ENCODE measurements around the gene PGBD2.
"Not testable (repeated sequence)": the region's sequence is repeated elsewhere in the genome, so short reads cannot be mapped to it uniquely, and the experiment has no call there.

Gene PGBD2

DNA sequence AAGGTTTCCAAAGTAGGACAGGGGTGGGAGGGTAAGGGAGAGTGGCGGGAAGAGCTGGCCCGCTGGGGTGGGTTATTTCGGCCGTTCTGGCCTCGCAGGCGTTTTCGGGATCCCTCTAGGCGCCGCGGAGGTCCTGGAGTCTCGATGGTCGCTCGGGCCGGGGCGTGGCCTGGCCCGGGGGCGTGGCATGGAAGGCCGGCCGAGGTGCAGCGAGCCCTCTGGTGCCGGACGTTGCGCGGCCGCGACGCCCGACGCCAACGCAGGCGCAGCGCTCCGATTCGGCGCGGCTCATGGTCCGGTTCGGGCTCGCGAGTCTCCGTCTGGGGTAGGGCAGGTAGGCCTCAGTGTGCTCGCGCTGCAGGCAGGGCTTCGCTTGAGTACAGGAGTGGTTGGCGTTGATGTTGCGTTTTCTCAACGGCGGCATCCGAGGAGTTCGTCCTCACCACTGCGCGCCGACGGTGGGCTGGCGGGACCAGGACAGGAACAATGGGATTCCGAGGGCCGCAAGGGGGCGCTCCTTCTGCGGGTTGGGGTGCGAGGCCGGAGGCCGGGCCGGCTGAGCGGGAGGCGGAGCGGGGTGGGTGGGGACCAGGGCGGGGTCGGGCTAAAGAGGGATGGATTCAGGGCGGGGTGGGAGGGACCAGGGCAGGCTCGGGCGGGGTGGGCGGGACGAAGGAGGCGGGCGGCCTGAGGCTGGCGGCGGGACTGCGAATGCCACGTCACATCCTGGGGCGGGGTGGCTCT, at the start of gene PGBD2:
Gene PGBD2, plus strand, starts transcription at position 227 of the 744 bp plus-strand sequence. CDS start 7,628 bp downstream, outside the sequence.
- peak; percentile 92 for DNase-seq (ENCODE audit: low spot score)

GRCh38 chr1:248857201-248857600, 48.8 kb upstream of the PGBD2 start:
- no peak for DNase-seq (ENCODE audit: low spot score)

DNA sequence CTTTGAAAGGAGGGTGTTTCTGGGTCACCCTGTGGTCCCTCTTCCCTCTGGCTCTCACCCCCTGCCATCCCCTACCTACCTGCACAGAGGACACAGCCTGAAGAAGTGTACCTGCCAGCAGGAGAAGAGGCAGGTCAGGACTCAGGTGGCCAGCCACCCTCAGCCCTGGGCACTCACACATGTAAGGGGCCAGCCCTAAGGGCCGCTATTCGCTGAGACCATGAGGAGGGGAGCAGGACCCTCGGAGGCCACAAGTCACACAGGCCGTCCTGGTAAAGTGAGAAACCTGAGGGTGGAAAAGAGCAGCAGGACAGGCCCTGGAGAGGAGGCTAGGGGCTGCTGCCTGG, 48.3 kb upstream of the PGBD2 start:
- no peak for DNase-seq (ENCODE audit: low spot score)

- DNase-seq (ENCODE audit: low spot score): peak; percentile 79
Observed at GRCh38 chr1:248858096-248858890, 47.7 kb upstream of the PGBD2 start.

GRCh38 chr1:248858891-248859889, 46.8 kb upstream of the PGBD2 start, which contains the start of gene ZNF692:
Gene ZNF692, minus strand, starts transcription at chr1:248859085. Its CDS starts 776 bp downstream, at chr1:248858309.
- DNase-seq (ENCODE audit: low spot score): peak; percentile 98

- no peak for DNase-seq (ENCODE audit: low spot score)
Observed at GRCh38 chr1:248860007-248860406, 46.0 kb upstream of the PGBD2 start.

DNA sequence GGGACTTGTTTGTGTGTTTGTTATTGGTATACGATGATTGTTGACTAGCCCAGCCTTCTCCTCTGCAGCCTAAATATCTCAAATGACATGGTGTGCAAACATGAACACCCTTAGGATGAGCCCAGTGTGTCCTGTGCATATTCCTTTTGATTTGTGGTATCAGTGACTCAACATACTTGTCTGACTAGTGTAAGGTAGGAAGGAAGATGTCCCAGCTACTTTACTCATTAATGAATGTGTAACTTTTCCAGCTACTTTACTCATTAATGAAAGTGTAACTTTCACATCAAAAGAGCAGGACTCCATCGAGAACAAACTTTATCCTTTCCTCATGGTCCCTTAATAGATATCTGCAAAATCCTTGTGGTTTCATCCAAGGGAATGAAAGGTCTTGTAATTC, 44.4 kb upstream of the PGBD2 start:
- DNase-seq (ENCODE audit: low spot score): no peak

DNA sequence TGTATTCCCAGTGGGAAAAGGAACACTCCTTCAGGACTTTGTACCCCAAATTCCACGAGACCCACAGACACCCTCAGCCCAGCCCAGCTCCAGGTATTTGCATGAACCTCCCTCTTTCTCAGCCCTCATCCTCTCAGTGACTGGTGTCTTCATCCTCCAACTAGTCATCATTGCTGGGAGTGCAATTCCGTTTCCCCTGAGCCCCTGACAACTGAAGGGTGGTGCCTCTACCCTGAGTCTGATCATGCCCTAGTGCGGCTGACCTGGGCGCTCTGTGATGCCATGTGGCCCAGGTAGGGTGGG, 43.4 kb upstream of the PGBD2 start:
- DNase-seq (ENCODE audit: low spot score): no peak

- DNase-seq (ENCODE audit: low spot score): no peak
Observed at GRCh38 chr1:248862998-248863881, 42.8 kb upstream of the PGBD2 start.

DNA sequence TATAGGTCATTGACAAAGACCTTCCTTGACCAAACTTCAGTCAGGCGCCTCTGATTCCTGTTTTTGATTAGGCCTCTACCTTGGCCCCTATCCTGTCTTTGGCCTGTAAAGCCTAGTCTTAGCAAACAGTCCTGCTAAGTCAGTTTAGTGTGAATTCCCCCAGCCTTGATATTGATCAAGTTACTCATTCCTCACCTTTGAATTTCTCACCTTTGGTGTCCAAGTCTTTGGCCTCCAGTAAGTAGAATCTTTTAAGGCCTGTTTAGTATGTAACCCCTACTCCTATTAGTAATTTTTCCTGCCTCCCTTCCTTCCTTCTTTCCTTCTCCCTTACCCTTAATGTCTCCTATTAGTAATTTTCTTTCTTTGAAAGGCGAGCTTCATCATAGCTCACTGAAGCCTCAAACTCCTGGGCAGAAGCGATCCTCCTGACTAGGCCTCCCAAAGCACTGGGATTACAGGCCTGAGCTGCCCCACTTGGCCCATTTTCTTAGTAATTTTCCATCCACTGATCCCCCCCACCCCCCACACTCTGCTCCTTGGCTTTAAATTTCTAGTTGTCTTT, 34.1 kb upstream of the PGBD2 start:
- no peak for DNase-seq (ENCODE audit: low spot score)

- peak; percentile 81 for DNase-seq (ENCODE audit: low spot score)
Observed at GRCh38 chr1:248872752-248873408, 33.2 kb upstream of the PGBD2 start.

- DNase-seq (ENCODE audit: low spot score): peak; percentile 96
Observed at GRCh38 chr1:248873409-248873992, 32.5 kb upstream of the PGBD2 start.

GRCh38 chr1:248873993-248874533, 32.0 kb upstream of the PGBD2 start:
- no peak for DNase-seq (ENCODE audit: low spot score)

- DNase-seq (ENCODE audit: low spot score): no peak
Observed at GRCh38 chr1:248881261-248881660, 24.8 kb upstream of the PGBD2 start.

- DNase-seq (ENCODE audit: low spot score): not testable (repeated sequence)
Observed at GRCh38 chr1:248882427-248882826, 23.6 kb upstream of the PGBD2 start.

DNA sequence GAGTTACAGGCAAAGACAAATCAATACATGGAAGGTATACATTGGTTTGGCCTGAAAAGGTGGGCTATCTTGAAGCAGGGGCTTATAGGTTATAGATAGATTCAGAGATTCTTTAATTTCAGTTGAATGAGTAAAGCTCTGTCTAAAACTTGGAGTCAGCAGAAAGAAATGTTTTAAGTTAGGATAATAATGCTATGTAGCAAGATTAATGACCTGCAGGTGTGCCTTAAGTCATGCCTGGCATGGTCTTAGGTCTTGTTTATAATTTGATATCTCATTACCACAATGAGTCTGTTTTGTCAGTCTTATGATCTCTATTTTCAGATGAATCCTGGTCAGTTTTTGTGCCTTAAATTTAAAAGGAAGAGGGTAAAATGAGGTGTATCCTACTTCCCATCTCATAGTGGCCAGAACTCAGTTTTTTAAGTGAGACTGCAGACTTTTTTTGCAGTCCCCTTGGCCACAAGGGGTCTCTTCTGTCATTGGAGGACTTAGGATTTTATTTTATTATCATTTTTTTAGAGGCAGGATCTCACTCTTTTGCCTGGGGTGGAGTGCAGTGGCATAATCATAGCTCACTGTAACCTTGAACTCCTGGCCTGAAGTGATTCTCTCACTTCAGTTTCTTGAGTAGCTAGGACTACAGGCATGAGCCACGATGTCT, 21.3 kb upstream of the PGBD2 start:
- DNase-seq (ENCODE audit: low spot score): peak; percentile 27

- DNase-seq (ENCODE audit: low spot score): no peak
Observed at GRCh38 chr1:248885646-248886045, 20.4 kb upstream of the PGBD2 start.

- no peak for DNase-seq (ENCODE audit: low spot score)
Observed at GRCh38 chr1:248886237-248886895, 19.7 kb upstream of the PGBD2 start.

GRCh38 chr1:248889914-248890243, 16.2 kb upstream of the PGBD2 start:
- not testable (repeated sequence) for DNase-seq (ENCODE audit: low spot score)
